ENCODE measurements around the gene RYR3.

The RYR3 gene

GRCh38 chr15:33454346-33454745 lies 143.6 kb downstream of the RYR3 start:
- no peak for FAIRE-seq

- FAIRE-seq: no peak
Observed at GRCh38 chr15:33454996-33455395, 144.2 kb downstream of the RYR3 start.

- FAIRE-seq: no peak
Observed at GRCh38 chr15:33458421-33458820, 147.7 kb downstream of the RYR3 start.

GRCh38 chr15:33460166-33460805 lies 149.5 kb downstream of the RYR3 start:
- no peak for FAIRE-seq

- FAIRE-seq: no peak
Observed at GRCh38 chr15:33461671-33462070, 150.9 kb downstream of the RYR3 start.

GRCh38 chr15:33467146-33467815 lies 156.5 kb downstream of the RYR3 start:
- no peak for FAIRE-seq

- FAIRE-seq: no peak
Observed at GRCh38 chr15:33467816-33468163, 157.0 kb downstream of the RYR3 start.

- FAIRE-seq: no peak
Observed at GRCh38 chr15:33468740-33469139, 158.0 kb downstream of the RYR3 start.

- FAIRE-seq: no peak
Observed at GRCh38 chr15:33473005-33473404, 162.2 kb downstream of the RYR3 start.

GRCh38 chr15:33473714-33474113 lies 162.9 kb downstream of the RYR3 start:
- FAIRE-seq: no peak

GRCh38 chr15:33476076-33476475 lies 165.3 kb downstream of the RYR3 start:
- FAIRE-seq: no peak

GRCh38 chr15:33476908-33477307 lies 166.1 kb downstream of the RYR3 start:
- no peak for FAIRE-seq

GRCh38 chr15:33489335-33489734 lies 178.6 kb downstream of the RYR3 start:
- FAIRE-seq: no peak

GRCh38 chr15:33490703-33491102 lies 179.9 kb downstream of the RYR3 start:
- FAIRE-seq: no peak

GRCh38 chr15:33492434-33493052 lies 181.8 kb downstream of the RYR3 start:
- no peak for FAIRE-seq

GRCh38 chr15:33494306-33494705 lies 183.5 kb downstream of the RYR3 start:
- no peak for FAIRE-seq

- FAIRE-seq: no peak
Observed at GRCh38 chr15:33500432-33501195, 189.8 kb downstream of the RYR3 start.

GRCh38 chr15:33503681-33504080 lies 192.9 kb downstream of the RYR3 start:
- FAIRE-seq: no peak

GRCh38 chr15:33506781-33507296 lies 196.1 kb downstream of the RYR3 start:
- no peak for FAIRE-seq

- FAIRE-seq: no peak
Observed at GRCh38 chr15:33508703-33509102, 197.9 kb downstream of the RYR3 start.

GRCh38 chr15:33515121-33515520 lies 204.4 kb downstream of the RYR3 start:
- FAIRE-seq: no peak

GRCh38 chr15:33516563-33516962 lies 205.8 kb downstream of the RYR3 start:
- FAIRE-seq: no peak

- FAIRE-seq: no peak
Observed at GRCh38 chr15:33517944-33518343, 207.2 kb downstream of the RYR3 start.
